GM18499 (cell line): ENCODE measurements around the gene SLU7.

ENCODE experiments used
- ATAC-seq: cut with Tn5 transposase; IDR thresholded peaks from one replicate; pipeline ENCODE4 v1.9.1; 2021; ENCODE audit warnings: moderate number of reproducible peaks; ENCODE audit not compliant: insufficient read depth, unreplicated experiment

SLU7 gene

DNA sequence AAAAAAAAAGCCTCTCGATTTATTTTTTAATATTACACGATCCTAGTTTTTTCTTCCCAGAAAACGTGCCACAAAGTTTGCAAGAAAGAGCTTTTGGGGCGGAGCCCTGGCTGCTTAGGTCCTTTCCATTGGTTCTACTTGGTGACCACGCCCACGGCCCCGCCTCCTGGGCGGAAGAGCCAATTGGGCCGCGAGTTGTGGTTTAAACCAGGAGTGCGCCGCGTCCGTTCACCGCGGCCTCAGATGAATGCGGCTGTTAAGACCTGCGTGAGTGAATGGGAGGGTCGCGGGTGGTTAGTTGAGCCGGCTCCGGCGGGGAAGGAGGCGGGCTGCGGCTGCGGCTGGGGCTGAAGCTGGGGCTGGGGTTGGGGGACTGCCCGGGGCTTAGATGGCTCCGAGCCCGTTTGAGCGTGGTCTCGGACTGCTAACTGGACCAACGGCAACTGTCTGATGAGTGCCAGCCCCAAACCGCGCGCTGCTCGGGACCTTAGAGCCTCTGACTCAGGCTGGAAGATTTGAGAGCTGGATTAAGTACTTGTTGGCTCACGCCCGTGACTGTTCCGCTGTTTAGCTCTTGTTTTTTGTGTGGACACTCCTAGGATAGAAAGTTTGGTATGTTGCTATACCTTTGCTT, 2.9 kb upstream of the SLU7 start, which contains the start of gene PTTG1:
TSS of gene PTTG1 (plus strand) at position 231 of the 634 bp plus-strand sequence. CDS start 458 bp downstream, outside the sequence.
- peak; percentile 39 for ATAC-seq

DNA sequence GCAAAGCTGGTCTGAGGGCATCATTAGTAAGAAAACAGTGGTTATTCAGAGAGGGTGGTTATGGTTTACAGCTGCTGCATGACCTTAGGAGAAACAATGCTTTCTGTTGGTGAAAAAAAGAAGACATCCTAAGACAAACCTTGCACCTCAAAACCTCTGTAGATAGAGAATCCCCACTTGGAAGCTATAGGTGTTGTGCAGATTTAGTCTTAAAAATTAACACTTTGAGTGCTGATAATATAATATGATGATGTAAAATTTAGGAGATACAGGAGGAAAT, 1.4 kb upstream of the SLU7 start:
- ATAC-seq, result no peak

DNA sequence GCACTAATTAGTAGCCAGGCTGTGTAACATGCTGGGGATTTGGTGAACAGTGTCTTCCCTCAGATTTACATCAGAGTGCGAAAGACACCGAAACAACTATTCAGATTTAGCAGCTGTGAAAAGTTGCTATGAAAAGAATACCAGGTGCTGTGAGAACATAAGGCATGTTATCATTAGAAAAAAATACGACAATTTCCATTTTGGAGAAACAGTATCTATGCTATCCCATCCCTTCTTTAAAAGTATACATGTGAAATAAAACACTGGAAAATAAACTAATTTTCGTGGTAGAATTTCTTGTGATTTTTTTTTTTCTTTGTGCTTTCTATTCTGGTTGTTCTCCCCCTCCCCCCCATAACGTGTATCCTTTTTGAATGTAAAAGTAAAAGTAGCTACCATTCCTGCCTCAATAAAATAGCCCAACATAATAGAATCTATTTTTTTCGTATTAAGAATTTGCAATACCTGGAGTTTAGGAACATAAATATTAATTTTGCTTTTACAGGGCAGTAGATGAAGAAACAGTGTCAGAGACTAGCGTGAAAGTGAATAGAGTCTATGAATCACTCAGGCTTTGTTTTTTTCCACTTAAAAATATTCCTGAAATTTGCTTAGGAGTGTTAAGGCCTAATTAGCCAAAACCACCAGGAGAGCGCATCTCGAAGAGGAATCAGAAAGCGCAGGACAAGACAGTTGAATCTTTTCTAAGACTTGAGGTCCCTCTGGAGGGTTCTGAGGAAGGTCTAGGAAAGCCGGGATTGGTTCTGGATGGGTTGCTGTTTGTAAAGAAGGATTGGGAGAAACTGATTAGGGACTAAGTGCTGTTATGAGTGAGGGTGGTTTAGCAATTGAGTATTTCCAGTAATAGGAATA, 813 bp upstream of the SLU7 start:
- peak; percentile 0 for ATAC-seq

DNA sequence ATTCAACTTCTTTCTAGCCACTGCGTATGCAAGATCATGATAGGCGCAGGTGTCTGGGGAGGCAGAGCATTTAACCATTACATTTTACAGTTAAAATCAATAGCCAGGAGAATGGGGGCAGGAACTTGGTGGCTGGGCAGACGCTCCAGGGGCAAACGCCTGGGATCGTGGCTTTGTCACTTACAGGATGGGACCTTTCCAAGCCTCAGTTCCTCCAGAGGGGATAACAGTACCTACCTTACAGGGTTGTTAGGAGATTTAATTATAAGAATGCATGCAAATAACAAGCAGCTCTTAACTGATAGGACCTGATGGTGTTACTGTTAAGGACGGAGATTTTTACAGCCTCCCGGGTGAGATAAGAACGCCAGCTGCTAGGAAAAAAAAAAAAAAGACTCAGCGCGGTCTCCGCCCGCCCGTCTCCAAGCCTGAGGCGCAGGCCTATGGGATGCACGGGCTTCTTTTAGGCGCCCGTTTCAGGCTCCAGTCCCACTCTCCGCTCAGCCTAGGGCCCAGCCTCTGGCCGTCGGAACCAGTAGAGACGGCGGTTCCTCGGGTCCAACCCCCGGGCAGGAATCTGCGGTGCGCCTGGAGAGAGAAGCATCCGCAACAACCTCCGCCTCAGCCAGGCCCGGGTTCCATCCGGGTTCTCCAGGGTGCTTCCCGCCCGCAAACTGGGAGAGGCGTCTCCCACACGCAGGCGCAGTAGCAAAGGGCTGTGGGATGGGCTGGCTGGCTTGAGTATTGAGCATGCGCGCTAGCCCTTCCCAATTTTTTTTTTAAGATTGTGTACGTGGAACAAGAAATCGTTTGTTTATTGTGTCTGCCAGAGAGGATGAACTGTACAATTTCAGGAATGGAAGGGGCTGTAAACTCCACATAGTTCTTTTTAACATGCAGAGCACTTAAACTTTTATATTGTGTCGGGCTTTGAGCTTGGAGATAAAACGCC, 19.2 kb downstream of the SLU7 start, which contains the start of gene FAM200C:
TSS of gene FAM200C (minus strand) at position 653 of the 952 bp plus-strand sequence. CDS start 4,564 bp downstream, outside the sequence.
- peak; percentile 48 for ATAC-seq

DNA sequence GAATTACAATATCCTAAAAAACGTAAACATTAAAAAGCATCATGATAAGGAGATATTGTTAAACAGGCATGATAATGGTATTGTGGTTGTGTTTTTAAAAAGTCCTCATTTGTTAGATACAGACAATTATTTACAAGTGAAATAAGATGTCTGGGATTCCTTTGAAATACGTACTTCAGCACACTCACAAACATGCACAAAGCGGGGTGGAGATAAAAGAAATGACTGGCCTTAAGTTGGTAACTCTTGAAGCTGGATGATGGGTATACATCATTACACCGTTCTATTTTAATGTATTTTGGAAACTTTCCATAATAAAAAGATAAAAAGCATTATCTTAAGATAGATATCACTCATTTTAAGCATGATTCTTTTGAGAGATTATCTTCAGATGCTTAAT, 20.1 kb downstream of the SLU7 start:
- no peak for ATAC-seq

DNA sequence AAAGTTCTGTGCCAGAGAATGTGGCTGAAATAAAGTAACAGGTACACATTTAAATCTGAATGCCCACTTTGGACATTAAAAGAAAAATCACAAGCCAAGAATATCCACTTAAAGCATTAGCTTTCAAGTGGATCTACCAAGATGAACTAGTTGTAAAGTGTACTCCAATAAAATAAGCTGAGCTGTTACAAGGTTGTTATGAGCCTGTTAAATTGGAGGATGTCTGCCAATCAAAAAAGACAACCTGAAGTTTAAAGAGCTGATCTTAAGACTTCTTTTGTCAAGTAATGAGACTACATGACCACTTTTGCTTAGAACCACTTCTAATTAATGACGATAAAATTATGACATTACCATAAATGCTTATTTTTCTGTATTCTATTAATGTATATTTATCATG, 21.4 kb downstream of the SLU7 start:
- ATAC-seq, result no peak

DNA sequence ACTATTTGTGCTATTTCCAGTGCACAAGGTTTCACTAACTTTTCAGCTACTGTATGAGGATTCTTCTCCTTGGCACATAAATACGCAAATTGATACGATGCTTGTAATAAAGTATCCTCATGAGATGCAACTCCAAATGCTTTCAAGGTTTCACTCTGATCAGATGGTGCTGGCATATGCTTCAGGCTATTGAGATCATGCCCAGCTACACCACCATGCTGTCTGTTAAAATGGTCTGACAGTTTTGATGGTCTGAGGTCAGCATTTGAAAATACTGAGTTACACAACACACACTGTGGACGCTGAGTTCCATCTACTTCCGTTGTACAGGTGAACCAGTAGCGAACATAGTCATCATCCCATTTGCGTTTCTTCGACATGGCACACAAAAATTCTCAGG, 23.8 kb downstream of the SLU7 start:
- ATAC-seq, result no peak

DNA sequence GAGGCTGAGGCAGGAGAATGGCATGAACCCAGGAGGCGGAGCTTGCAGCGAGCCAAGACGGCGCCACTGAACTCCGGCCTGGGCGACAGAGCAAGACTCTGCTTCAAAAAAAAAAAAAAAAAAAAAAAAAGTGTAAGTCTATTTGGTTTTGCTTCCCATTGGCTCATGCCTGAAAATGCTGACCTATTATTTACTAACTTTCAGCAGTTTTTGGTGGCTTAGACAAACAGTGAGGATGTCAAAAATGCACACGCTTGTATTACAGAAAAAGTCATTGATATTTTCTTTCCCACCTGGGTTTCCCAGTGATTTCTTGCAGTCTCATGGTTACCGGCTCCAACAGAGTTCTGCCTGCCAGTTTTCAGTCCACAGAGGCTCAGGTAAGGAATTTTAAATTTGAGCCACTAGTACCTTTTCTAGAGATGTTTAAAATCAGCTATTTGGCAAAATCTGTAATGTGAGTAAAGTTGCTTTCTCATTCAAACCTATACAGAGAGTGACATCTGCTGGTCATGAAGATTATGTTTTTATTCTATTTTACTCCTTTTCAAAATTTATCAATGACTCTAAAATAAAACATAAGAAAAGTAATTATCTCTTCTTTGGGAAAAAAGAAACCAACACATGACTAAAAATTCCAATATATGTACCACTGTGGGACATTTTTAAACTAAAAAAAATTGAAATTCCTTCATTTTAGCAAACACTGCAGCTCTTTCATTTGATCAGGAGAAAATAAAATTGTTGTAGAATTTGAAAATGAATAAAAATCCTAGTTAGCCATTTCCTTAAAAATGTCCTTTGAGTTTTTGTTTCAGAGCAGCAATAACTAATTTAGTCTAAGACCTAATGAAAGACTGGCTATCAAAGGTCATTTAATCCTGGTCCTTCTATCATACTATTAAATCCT, 27.8 kb downstream of the SLU7 start:
- no peak for ATAC-seq

DNA sequence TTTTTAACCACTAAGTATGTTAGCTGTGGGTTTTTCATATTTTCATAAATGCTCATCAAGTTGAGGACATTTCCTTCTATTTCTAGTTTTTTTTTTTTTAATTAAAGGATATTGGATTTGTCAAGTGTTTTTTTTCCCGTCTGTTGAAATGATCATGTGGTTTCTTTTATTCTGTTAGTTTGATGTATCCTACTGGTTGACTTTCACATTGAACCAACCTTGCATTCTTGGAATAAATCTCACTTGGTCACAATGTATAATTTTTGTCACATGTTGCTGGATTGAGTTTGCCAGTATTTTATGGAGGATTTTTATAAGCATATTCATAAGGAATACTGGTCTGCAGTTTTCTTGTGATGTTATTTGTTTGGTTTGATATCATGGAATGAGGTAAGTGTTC, 31.4 kb downstream of the SLU7 start:
- no peak for ATAC-seq

DNA sequence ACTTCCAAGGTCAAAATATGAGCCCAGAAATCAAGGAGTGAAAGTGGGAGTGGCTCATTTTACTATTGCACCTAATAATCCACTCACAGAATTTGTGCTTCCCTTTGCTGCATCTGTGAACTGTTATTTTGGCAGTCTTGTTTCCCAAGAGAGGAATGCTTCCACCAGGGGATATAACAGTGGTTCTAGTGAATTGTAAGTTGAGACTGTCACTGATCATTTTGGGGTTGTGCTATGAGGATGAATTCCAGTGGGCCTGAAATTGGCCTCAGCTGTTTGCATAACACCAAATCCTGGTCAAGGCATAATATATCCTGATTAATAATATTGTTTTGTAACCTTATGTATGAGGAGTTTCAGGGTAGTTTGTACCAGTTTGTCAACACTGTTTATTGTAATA, 33.4 kb downstream of the SLU7 start:
- no peak for ATAC-seq

DNA sequence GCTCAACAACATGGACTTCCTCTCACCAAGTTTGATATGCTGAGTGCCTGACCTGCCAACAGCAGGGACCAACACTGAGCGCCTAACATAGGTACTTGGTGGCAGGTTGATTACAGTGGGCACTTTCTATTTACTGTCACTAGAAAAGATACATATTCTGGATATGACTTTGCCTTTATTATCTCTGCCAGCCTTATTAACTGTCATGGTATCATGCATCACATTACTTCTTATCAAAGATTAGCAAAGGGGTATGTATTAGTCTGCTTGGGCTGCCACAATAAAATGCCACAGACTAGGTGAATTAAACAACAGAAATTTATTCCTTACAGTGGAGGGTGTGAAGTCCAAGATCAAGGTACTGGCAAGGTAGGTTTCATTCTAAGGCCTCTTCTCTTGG, 34.2 kb downstream of the SLU7 start:
- no peak for ATAC-seq

DNA sequence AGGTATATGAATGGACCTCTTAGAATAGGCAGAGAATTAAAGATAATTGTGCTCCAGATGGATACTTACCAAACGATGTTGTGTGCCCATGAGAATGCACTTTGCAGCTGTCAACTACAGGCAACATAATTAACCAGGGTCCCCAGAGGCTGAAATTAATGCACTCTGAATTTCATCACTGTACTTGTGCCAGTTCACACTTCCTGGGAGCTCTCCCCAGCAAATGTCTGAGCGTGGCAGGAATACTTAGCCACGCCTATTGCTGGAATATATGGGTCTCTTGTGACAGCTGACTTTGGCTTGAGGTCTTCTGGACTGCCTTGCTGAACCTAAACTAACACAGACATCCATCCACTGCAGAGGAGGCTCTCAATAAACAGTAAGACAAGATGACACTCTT, 36.5 kb downstream of the SLU7 start:
- no peak for ATAC-seq

DNA sequence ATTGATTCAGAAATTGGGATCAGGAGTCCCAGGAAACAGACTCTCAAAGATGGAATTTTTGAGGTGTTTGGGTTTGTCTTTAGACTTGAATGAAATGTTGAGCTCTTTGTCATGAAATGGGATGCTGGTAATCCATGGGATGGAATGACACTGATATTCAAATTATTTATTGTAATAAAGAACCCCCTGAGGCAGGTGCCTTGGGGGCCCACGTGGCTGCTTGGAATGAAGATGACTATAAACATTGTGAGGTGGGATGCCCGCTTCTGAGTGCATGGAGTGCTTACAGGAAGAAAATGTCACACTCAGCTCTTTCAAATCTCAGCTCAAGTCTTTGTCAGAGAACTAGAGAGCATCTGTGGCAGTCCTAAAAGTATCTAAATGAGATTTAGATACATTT, 38.8 kb downstream of the SLU7 start:
- no peak for ATAC-seq

DNA sequence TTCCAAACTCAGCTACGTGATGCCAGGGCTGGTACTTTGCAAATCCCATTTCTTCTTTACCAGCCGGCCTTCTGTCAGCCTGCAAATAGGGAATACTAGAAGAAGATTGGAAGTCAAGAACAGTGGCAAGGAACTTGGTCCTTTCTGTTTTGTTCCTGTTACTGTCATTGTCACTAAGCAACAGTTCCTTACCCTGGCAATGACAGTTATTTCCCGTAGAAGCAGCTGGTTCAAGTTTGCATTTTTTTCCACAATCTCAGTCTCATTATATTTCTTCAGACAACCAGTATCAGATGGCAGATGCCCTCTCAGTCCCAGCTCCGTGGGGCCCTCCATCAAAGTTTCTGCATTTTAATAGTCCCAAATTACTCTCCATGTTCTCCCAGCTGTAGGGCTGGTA, 39.4 kb downstream of the SLU7 start:
- ATAC-seq, result no peak

DNA sequence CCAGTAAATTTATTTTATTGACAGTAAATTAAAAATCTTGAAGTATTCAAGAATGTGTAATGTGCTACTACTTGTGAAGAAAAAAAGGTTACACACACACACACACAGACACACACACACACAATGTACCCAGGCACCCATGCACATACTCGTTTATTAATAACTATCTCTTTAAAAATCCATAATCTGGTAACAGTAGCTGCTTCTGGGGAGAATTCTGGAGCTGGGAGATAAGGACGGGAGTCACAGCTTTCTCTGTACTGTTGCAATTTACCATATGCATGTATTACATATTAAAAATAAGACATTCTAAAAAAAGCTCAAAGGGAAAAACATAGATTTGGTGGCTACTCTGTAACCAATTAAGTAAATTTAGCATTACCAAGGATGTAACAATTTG, 40.6 kb downstream of the SLU7 start:
- no peak for ATAC-seq

DNA sequence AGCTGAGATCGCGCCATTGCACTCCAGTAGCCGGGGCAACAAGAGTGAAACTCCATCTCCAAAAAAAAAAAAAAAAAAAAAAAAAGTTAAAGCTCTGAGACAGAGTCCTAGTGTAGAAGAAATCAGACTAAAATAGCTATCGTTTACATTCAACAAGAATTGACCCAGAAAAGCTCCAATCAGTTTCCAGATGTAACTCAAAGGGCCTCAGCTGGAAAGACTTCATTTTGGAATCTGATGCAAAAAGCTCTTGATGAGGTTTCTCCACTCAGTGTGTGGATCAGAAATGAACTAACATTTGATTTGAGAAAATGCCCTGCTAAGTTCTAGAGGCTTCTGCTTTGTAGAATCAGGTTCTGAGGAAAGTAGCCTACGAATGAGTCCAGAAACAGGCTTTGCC, 41.2 kb downstream of the SLU7 start:
- no peak for ATAC-seq

DNA sequence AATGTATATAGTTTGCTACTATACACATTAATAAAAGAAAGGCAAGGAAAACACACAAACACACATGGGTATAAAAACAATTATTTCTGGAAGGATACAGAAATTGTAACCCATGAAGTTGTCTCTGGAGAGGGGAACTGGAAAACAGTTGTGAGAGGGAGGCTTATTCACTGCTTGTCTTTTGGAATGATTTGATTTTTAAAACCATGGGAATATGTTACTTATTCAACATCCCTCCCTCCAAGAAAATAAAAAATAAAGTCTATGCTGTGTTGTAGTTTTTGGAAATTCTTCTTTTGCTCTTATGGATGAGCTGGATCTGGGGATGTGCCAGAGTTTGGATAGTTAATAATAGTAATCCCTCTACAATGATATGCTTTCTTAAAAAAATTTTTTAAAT, 42.5 kb downstream of the SLU7 start:
- ATAC-seq, result no peak

DNA sequence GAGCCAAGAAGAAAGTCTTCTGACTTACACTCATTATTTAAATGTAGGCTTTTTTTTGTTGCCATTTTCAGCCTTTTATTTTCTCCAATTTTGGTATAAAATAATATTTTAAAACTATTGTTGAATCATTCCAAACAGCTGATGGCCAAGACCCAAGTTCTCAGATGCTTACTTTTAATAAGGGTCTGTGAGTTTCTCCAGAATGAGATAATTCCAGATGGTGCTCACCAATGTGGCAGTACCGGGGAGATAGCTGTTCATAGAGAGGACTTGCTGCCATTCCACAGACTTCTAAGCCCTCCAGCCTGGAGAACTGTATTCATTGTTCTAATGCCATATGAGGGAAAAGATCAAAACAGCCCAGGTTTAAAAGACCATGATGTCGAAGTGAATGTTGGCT, 43.2 kb downstream of the SLU7 start:
- no peak for ATAC-seq

DNA sequence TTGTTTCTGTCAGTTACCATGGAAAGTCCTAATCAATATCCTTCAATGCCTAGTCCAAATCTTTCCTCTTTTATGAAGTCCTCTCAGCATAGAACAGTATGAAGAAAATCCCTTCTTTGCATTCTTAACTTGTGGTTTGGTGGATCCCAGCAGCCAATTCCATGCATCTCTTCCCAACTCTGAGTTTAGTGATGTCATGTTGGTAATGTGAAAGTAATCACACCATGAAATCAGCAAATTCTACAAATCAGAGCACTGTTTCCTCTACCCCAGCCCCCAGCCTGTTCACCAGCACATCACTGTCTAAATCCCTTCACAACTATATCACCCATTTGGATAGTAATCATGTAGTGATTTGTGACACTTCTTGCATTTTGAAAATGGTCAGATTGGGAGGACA, 43.7 kb downstream of the SLU7 start:
- no peak for ATAC-seq

DNA sequence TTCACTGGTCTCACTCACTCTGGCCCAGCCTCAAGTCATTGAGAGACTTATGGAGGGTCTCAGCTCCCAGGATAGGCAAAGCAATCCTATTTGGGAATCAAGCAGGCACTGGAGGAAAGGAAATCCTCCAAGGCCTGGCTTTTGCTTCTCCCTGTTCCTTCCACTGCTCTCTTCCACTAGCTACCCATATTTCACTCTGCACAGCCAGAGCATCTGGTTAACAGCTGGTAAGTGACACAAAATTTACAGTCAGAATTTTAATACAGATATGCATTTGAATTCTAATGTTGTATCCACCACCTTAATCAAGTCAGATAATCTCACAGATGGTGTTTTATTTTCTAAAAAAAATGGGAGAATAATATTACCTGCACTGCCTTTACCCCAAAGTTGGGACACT, 47.6 kb downstream of the SLU7 start:
- ATAC-seq, result no peak
